HG02759 (cell line): Measurements from ENCODE around the gene VIPR2.

Source experiments
- ATAC-seq: cut with Tn5 transposase; IDR thresholded peaks from one replicate; pipeline ENCODE4 v1.9.1; 2021; ENCODE audit warnings: mild to moderate bottlenecking, moderate library complexity; ENCODE audit not compliant: unreplicated experiment

VIPR2 gene

GRCh38 chr7:159068893-159069448 is 75.7 kb downstream of the VIPR2 start:
- no peak for ATAC-seq

GRCh38 chr7:159068488-159068811 is 76.2 kb downstream of the VIPR2 start:
- ATAC-seq = no peak

GRCh38 chr7:159067576-159068487 is 76.8 kb downstream of the VIPR2 start:
- no peak for ATAC-seq

GRCh38 chr7:159066816-159067575 is 77.7 kb downstream of the VIPR2 start:
- no peak for ATAC-seq

- no peak for ATAC-seq
Measured at GRCh38 chr7:159065852-159066480, 78.7 kb downstream of the VIPR2 start.

GRCh38 chr7:159064816-159065510 is 79.7 kb downstream of the VIPR2 start:
- ATAC-seq = no peak

GRCh38 chr7:159064121-159064815 is 80.4 kb downstream of the VIPR2 start:
- ATAC-seq = no peak

- ATAC-seq = no peak
Measured at GRCh38 chr7:159063046-159063840, 81.4 kb downstream of the VIPR2 start.

GRCh38 chr7:159062569-159062968 is 82.1 kb downstream of the VIPR2 start:
- no peak for ATAC-seq

GRCh38 chr7:159061674-159062212 is 82.9 kb downstream of the VIPR2 start:
- no peak for ATAC-seq

GRCh38 chr7:159061209-159061608 is 83.5 kb downstream of the VIPR2 start:
- no peak for ATAC-seq

- ATAC-seq = no peak
Measured at GRCh38 chr7:159060440-159060839, 84.2 kb downstream of the VIPR2 start.

GRCh38 chr7:159059629-159060028 is 85.0 kb downstream of the VIPR2 start:
- no peak for ATAC-seq

GRCh38 chr7:159057647-159058046 is 87.0 kb downstream of the VIPR2 start:
- no peak for ATAC-seq

GRCh38 chr7:159056737-159057136 is 87.9 kb downstream of the VIPR2 start:
- no peak for ATAC-seq

- no peak for ATAC-seq
Measured at GRCh38 chr7:159051916-159052315, 92.8 kb downstream of the VIPR2 start.

- ATAC-seq = no peak
Measured at GRCh38 chr7:159050704-159051103, 94.0 kb downstream of the VIPR2 start.

GRCh38 chr7:159049266-159050025 is 95.2 kb downstream of the VIPR2 start:
- ATAC-seq = no peak
